UCSD-AML1 (cell line): ENCODE measurements around the gene ZNF726.
"Not testable (repeated sequence)": the region's sequence is repeated elsewhere in the genome, so short reads cannot be mapped to it uniquely, and the experiment has no call there.

Experiments
- DNase-seq: peaks from one replicate; lab custom pipeline; 2025; ENCODE audit not compliant: unreplicated experiment; lab: John Stamatoyannopoulos, UW

The ZNF726 gene

DNA sequence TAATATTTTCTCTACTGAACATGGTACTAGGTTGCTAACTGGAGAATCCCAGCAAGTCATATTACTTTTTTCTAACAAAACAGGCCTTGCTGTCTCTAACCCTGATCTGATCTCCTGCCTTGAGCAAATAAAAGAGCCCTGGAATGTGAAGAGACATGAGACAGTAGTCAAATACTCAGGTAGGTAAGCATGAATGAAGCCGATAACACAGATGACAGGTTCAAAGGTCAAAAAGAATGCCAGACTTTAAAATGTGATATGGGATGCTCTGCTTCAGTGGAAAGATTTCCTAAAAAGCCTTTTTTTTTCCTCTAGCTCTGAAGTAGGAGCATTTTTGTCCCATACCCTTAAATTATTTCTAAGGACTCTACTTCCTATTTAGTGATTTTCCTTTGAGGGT lies 28.7 kb downstream of the ZNF726 start:
- no peak for DNase-seq

DNA sequence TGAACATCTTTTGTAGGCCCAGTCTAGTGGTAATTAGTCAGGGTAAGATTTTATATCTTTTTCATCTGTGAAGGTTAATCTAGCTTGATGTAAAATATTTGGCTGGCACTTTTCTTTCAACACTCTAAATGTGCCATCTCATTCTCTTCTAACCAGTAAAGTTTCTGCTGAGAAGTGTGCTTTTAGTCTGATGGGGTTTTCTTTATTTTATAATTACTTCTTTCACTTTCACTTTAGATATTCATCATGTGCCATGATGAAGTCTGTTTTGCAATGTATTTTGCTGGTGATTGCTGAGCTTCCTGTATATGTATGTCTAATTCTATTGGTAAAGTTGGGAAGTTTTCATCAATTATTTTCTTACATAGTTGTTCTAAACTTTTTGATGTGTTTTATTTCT lies 31.9 kb downstream of the ZNF726 start:
- DNase-seq, result no peak

DNA sequence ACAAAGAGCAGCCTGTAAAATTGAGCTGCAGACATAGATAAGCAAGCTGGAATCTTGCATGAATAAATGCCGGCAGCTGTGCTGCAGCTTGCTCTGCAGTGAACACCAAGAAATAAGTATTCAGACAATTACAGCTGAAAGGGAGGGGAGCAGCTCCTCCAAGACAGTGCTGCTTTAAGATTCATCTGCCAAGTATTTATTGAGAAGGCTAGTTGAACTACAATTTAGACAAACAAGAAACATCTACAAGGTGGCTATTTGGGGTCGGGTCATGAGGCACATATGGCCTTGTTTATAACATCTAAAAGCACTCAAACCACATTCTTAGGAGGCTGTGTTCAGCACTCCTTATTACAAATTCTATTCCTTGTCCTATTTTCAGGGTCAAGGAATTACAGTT lies 34.9 kb downstream of the ZNF726 start:
- no peak for DNase-seq

DNA sequence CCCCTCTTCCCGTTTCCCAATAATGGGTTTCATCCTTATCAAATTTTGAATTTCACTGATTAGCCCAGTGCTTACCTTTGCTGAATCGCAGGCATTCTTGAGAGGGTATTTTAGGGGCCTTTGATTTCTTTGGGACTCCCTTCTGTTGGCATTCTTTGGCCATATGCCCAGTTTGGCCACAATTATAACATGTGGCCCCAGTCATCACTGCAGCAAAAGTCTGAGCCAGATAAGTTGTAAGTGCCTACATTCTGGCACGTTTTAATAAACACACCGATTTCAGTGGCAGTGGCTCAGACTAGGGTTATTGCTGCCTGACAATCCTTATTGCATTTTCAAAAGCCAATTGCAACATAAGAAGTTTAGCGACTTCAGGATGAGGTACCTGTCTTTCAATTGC lies 41.4 kb downstream of the ZNF726 start:
- no peak for DNase-seq

DNA sequence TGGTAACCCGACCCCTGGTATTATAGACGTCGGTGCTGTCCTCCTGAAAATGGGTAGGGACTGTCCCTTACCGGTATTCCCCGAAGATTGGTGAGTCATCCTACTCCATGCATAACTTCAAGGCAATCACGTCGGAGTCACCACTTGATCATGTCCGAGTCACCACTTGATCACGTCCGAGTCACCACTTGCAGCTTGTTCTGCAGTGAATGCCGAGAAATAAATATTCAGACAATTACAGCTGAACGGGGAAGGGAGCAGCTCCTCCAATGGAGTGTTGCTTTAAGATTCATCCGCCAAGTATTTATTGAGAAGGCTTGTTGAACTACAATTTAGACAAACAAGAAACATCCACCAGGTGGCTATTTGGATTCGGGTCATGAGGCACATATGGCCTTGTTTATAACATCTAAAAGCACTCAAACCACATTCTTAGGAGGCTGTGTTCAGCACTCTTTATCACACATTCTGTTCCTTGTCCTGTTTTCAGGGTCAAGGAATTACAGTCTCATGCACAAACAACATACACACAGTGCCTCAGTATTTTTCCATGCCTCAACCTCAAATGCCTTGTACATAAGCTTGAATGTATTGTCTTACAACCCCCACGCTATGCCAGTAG lies 43.1 kb downstream of the ZNF726 start:
- DNase-seq, result no peak

DNA sequence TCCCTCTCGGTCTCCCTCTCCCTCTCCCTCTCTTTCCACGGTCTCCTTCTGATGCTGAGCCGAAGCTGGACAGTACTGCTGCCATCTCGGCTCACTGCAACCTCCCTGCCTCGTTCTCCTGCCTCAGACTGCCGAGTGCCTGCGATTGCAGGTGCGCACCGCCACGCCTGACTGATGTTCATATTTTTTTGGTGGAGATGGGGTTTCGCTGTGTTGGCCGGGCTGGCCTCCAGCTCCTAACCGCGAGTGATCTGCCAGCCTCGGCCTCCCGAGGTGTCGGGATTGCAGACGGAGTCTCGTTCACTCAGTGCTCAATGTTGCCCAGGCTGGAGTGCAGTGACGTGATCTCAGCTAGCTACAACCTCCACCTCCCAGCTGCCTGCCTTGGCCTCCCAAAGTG lies 48.7 kb downstream of the ZNF726 start:
- DNase-seq, result not testable (repeated sequence)

DNA sequence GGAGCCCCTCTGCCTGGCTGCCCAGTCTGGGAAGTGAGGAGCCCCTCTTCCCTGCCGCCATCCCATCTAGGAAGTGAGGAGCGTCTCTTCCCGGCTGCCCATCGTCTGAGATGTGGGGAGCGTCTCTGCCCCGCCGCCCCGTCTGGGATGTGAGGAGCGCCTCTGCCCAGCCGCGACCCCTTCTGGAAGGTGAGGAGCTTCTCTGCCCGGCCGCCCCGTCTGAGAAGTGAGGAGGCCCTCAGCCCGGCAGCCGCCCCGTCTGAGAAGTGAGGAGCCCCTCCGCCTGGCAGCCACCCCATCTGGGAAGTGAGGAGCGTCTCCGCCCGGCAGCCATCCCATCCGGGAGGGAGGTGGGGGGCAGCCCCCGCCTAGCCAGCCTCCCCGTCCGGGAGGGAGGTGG lies 49.2 kb downstream of the ZNF726 start:
- DNase-seq, result not testable (repeated sequence)

DNA sequence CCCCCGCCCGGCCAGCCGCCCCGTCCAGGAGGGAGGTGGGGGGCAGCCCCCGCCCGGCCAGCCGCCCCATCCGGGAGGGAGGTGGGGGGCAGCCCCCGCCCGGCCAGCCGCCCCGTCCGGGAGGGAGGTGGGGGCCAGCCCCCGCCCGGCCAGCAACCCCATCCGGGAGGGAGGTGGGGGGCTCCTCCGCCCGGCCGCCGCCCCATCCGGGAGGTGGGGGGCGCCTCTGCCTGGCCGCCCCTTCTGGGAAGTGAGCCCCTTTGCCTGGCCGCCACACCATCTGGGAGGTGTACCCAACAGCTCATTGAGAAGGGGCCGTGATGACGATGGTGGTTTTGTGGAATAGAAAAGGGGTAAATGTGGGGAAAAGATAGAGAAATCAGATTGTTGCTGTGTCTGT lies 49.6 kb downstream of the ZNF726 start:
- not testable (repeated sequence) for DNase-seq

DNA sequence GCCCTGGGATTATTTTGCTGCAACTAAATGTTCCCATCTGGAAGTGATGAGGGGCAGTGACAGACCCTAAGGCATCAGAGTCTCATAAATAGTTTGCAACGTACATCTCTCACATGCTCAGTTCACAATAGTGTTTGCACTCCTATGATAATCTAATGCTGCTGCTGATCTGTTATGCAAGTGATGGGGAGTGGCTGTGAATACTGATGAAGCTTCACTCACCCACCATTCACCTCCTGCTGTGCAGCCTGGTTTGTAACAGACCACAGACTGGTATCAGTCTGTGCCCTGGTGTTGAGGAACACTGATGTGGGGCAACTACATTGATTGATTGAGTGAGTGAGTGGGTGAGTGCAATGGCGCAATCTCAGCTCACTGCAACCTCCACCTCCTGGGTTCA lies 54.9 kb downstream of the ZNF726 start:
- no peak for DNase-seq

DNA sequence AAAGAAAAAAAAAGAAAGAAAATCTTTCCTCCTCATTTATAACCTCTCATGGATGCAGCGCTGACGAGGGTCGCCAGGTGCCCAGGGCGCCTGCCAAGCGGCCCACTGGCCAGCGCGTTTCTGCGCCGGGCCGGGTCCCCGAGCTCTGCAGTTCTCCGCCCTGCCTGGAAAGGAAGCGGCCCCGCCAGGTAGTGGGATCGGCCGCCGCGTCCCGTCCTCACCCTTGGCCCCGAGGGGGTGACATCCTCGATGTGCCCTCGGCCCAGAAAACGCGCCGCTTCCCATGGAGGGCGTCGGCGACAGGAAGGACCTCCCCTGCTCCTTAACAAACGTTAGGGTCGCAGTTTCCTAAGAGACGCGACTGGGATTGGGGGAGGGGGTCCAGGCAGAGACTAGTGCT lies 56.9 kb downstream of the ZNF726 start:
- no peak for DNase-seq

DNA sequence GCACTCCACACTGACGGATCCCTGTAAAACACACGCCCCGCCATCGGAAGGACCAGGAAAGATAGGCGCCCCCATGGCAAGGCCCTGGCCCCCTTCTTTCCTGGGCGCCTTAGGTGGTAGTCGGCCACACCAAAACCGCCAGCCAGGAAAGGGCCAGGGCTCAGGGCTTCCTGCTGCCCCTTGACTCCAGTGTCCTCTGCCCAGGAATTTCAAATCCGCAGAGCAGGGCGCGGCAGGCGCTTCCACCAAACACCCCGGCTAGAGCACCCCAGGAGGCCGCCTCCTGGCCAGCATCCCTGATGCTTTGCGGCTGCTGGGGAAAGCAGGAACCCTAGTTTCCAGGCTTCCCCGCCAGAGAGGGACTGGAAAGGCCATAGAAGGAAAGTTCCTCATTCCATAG lies 57.5 kb downstream of the ZNF726 start:
- no peak for DNase-seq

DNA sequence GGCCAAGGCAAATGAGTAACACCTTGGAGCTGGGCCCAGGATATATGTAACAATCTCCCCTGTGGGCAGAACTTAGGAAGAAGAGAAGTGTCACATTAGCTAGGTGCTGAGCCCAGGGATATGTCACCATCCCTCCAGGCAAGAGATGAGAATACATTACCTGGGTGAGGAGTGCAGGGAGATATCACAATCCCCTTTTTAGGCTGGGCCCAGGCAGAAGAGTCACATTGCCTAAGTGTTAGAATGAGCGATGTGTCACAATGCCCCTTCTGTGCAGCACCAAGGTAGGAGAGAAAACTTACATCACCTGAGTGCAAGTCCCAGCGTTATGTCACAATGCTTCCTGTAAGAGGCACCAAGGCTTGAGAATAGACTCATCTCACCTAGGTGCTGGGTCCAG lies 60.3 kb downstream of the ZNF726 start:
- no peak for DNase-seq

DNA sequence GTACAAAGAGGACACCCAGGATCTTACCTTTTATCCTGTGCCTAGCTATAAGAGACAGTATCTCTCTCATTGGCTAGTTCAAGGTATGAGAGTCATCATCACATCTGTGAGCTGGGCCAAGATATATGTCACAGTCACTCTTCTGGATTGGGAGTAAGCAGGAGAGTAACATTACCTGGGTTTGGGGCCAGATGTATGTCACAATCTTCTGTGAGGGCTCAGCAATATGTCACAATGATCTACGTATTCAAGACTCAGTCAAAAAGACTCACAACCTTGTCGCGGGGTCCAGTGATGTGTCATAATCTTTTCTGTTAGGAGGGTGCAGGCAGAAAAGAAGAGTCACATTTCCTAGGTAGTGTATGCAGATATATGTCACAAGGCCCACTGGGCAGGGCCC lies 61.9 kb downstream of the ZNF726 start:
- not testable (repeated sequence) for DNase-seq

DNA sequence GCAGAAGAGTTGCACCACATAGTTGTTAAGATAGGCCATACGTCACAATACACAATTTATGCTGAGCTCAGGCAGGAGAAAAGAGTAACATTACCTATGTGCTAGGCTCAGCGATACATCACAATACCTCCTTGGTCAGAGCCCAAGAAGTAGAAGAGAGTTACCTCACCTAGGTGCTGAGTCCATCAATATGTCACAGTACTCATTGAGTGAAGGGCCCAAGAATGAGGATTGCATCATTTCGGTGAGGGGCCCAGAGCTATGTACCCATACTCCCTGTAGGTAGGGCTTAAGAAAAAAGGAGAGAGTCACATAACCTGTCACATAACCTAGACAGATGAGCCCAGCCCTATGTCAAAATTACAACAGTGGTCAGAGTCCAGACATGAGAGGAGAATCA lies 62.6 kb downstream of the ZNF726 start:
- DNase-seq, result not testable (repeated sequence)

DNA sequence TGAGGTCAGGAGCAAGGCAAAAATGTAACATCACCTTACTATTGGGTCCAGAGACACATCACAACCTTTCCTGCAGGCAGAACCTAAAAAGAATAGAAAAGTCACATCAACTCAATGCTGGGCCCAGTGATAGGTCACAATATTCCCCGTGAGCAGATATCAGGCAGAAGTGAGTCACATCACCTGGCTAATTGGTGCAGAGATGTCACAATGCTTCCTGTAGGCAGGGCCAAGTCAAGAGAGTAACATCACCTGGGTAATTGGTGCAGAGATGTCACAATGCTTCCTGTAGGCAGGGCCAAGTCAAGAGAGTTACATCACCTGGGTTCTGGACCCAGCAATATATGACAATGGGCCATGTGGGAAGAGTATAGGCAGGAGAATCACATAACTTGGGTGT lies 63.4 kb downstream of the ZNF726 start:
- DNase-seq, result no peak

DNA sequence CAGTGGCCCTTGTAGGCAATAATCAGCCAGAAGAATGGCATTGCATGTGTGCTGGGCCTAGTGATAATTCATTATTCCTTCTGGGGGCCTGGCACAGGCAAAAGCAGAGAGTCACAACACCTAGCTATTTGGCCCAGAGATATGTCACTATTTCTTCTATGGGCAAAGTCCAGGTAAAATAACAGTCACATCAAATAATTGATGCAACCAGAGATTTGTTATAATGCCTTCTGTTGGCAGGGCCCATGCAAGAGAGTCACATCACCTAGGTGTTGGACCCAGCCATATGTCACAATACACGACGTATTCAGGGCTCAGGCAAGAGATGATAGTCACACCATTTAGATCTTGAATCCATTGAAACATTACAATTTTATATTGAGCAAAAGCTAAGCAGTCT lies 66.1 kb downstream of the ZNF726 start:
- DNase-seq, result no peak

DNA sequence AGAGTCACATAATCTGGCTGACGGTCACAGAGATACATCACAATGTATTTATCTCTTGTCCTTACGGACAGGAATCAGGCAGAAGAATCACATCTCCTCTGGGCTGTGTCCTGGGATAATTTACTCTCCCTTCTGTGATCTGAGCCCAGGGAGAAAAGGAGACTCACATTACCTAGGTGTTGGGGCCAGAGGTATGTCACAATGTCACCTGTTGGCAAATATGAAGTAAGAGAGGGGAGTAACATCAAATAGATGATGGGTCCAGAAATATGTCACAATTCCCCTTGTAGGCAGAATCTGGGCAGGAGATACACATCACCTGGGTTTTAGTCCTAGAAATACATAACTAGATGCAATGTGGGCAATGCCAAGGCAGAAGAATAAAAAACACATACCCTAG lies 67.2 kb downstream of the ZNF726 start:
- DNase-seq, result no peak

DNA sequence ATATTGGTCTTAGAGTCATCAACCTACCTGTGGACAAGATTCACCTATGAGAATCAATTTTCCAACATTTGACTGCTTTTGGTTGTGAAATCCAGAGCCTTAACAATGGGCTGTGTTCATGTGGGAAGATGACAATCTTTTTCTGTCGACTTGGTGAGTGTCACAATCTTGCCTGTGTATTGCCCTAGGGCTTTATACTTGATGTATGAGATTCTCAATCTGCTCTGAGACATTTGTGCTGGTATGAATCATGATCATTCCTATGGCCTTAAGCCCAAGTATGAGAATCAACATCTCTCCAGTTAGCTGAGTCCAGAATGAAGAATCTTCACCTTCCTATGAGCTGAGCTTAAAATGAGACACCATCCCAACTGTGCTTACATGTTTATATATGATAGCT lies 68.7 kb downstream of the ZNF726 start:
- DNase-seq, result no peak
